Adrenal gland (tissue), 5 donors: ENCODE results near the gene ROS1.

Source experiments
- CTCF ChIP-seq, 6 experiments: fragments of 450-650 bp in 4 of 6; fragments of 200-600 bp in 2 of 6; sonication (generic) in 1 of 6; IDR thresholded peaks; 1 replicate in 5 of 6; 2 replicates in 1 of 6; pipeline versions ENCODE4 v1.5.1 to v1.8.0; 2016 to 2021; ENCODE audit warnings: antibody characterized with exemption in 6 of 6, mild to moderate bottlenecking in 2 of 6, moderate library complexity in 1 of 6
- POLR2A ChIP-seq, 2 donors: fragments of 450-650 bp; IDR thresholded peaks; one replicate each; pipeline ENCODE4 v1.6.1; 2017; ENCODE audit warnings: antibody characterized with exemption in 2 of 2, mild to moderate bottlenecking in 2 of 2, moderate library complexity in 1 of 2
- donor health status: DM: no; HTN: no; CAD: no.

- TF ChIP-seq CTCF (IDR thresholded peaks at IDR 0.05) = no peak
- no peak for TF ChIP-seq POLR2A (IDR thresholded peaks at IDR 0.05)
These were observed 11.0 kb downstream of the ROS1 start for GRCh38 chr6:117414770-117415169.
